PC-9 (cell line): ENCODE measurements around the gene MANBA. TPM values are rescaled to one million over a fixed set of nuclear protein-coding genes. Genes with fewer than 3 reads are reported as not detected.

ENCODE experiments used
- BruUV-seq: library from RNA; stranded (reverse); fragments of 400-500 nt; replicated peaks from 2 replicates; lab custom pipeline; 2021; lab: Mats Ljungman, UMichigan
- CTCF ChIA-PET: fragments of 300-600 bp; sonication (Branson Sonifier 250); formaldehyde crosslinking; loops from one replicate; lab custom pipeline; 2022; ENCODE audit warnings: antibody characterized with exemption; lab: Charles Lee
- POLR2A ChIA-PET: fragments of 300-600 bp; sonication (Branson Sonifier 250); formaldehyde crosslinking; loops from one replicate; lab custom pipeline; 2022; ENCODE audit warnings: antibody characterized with exemption; ENCODE audit not compliant: unreplicated experiment; lab: Charles Lee
- DNase-seq, 2 experiments: peaks; one replicate each; pipeline versions ENCODE4 v3.0.0 to v3.0.0-alpha.2; 2015 to 2022; ENCODE audit warnings: mixed read lengths in 1 of 2
- H2AFZ ChIP-seq: fragments of 200-600 bp; sonication (generic); 2 replicates; pipeline ENCODE4 v1.8.1; 2017; ENCODE audit warnings: antibody characterized with exemption
- H3F3A ChIP-seq: fragments of 200-600 bp; sonication (generic); 2 replicates; pipeline ENCODE4 v1.8.1; 2017; ENCODE audit warnings: antibody characterized with exemption, mild to moderate bottlenecking, low read depth; ENCODE audit not compliant: insufficient read depth
- H3K27ac ChIP-seq: fragments of 200-600 bp; sonication (generic); 2 replicates; pipeline ENCODE4 v1.6.1; 2016; ENCODE audit warnings: mixed run types
- H3K27me3 ChIP-seq: fragments of 200-600 bp; sonication (generic); 2 replicates; pipeline ENCODE4 v1.6.1; 2016; ENCODE audit warnings: low read depth, mixed run types; ENCODE audit not compliant: insufficient read depth
- H3K36me3 ChIP-seq: fragments of 200-600 bp; sonication (generic); 2 replicates; pipeline ENCODE4 v1.6.1; 2016; ENCODE audit warnings: low read depth, mixed run types
- H3K4me1 ChIP-seq: fragments of 200-600 bp; sonication (generic); replicated peaks from 2 replicates; pipeline ENCODE4 v1.6.1; 2016; ENCODE audit warnings: mixed run types; ENCODE audit not compliant: insufficient read depth
- H3K4me2 ChIP-seq: fragments of 200-600 bp; sonication (generic); 2 replicates; pipeline ENCODE4 v1.6.1; 2017; ENCODE audit warnings: mixed run types
- H3K4me3 ChIP-seq: fragments of 200-600 bp; sonication (generic); 2 replicates; pipeline ENCODE4 v1.6.1; 2016; ENCODE audit warnings: mixed run types
- H3K79me2 ChIP-seq: fragments of 200-600 bp; sonication (generic); 2 replicates; pipeline ENCODE4 v1.6.1; 2017; ENCODE audit warnings: low read depth, mixed run types
- H3K9me2 ChIP-seq: fragments of 200-600 bp; sonication (generic); 2 replicates; pipeline ENCODE4 v1.8.1; 2017; ENCODE audit warnings: mild to moderate bottlenecking; ENCODE audit not compliant: insufficient read depth
- H3K9me3 ChIP-seq: fragments of 200-600 bp; sonication (generic); 2 replicates; pipeline ENCODE4 v1.8.1; 2016; ENCODE audit warnings: low read depth; ENCODE audit not compliant: insufficient read depth
- H4K20me1 ChIP-seq: fragments of 200-600 bp; sonication (generic); 2 replicates; pipeline ENCODE4 v1.8.1; 2017; ENCODE audit not compliant: insufficient read depth
- EZH2 ChIP-seq: fragments of 200-600 bp; sonication (generic); IDR thresholded peaks from 2 replicates; pipeline ENCODE4 v1.8.0; 2017; ENCODE audit warnings: antibody characterized with exemption, low read depth
- intact Hi-C: fragments of 100-400 bp; cut with micrococcal nuclease; formaldehyde crosslinking; loops from one replicate; pipeline ENCODE4 v1.10.0; 2022; ENCODE audit not compliant: unreplicated experiment
- total RNA-seq: library from RNA; stranded (reverse); gene quantifications from 2 replicates; pipeline ENCODE4 v1.2.3, GENCODE V29; 2021
- TF ChIP-seq, protein P1 (sequence below): fragments of 200-600 bp; sonication (generic); conservative IDR thresholded peaks from 2 replicates; pipeline ENCODE4 v1.6.1; 2017; ENCODE audit warnings: mixed run types, antibody characterized with exemption, mild to moderate bottlenecking, moderate library complexity

The MANBA gene
- total RNA-seq, 1 experiment from 2014 or later, result 11.8 TPM

DNA sequence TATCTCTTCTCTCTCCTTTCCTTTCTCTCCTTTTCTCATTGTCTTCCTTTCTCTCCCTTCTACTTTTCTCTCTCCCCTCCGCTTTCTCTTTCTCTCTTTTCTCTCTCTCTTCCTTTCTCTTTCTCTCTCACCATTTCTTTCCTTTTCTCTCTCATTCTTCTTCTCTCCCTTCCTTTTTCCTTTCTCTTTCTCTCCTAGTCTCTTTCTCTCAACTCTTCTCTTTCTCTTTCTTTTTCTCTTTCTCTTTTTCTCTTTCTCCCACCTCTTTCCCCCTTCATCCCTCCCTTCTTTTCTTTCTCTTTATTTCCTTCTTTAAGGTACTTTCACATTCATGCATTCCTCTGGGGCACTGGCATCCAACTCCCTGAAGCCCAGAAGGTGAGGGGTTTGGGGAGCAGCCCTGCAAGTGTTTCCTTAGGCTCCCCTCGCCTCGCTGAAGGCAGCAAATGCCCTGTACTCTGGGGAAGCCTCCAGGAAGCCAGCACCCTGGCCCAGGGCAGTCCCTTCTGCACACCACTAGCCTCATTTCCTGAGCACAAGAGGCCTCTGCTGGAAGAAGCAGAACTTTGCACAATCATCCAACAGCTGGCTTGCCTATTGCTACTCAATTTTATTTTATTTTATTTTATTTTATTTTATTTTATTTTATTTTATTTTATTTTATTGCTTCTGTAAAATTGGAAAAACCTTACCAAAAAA is 135.4 kb downstream of the MANBA start:
- DNase-seq, result no peak
- H2AFZ ChIP-seq, result no peak overlapping the region
- no peak for TF ChIP-seq EZH2
- TF ChIP-seq, protein P1, sequence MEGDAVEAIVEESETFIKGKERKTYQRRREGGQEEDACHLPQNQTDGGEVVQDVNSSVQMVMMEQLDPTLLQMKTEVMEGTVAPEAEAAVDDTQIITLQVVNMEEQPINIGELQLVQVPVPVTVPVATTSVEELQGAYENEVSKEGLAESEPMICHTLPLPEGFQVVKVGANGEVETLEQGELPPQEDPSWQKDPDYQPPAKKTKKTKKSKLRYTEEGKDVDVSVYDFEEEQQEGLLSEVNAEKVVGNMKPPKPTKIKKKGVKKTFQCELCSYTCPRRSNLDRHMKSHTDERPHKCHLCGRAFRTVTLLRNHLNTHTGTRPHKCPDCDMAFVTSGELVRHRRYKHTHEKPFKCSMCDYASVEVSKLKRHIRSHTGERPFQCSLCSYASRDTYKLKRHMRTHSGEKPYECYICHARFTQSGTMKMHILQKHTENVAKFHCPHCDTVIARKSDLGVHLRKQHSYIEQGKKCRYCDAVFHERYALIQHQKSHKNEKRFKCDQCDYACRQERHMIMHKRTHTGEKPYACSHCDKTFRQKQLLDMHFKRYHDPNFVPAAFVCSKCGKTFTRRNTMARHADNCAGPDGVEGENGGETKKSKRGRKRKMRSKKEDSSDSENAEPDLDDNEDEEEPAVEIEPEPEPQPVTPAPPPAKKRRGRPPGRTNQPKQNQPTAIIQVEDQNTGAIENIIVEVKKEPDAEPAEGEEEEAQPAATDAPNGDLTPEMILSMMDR, result no peak

DNA sequence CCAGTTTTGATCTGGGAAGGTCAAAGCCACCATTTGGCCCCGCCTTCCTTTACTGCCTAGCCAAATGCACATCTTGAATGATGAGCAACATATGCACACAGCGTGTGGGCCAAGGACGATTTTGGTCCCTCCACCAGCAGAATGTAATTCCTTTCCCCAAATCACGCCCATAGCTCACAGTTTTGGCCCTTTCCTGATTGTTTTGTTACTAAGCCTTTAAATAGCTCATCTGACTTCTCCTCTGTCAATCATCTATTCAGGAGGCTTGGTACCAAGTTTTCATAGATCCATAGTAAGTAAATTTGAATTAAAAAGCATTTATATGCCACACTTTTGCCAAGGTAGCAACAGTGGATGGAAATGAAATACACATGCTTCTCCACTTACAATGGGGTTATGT is 136.3 kb downstream of the MANBA start:
- no peak overlapping the region for H3K27ac ChIP-seq

More for the DNA sequence above, 135.4 kb downstream of the MANBA start:
- H3K4me1 ChIP-seq, result peaks cover 44% of the 10 kb centered on the region
- POLR2A ChIA-PET, result no interaction called here
- no peak overlapping the region for H3K4me2 ChIP-seq
- no peaks in the 10 kb centered on the region for H3K9me3 ChIP-seq
- intact Hi-C loops, result loop anchor here (10.0 kb wide), 2 partner anchors 169 to 191 kb away; no protein-coding TSS in a partner anchor
- H3F3A ChIP-seq, result peaks cover 29% of the 10 kb centered on the region
- H4K20me1 ChIP-seq, result no peaks in the 10 kb centered on the region
- no TSS peak for BruUV-seq
- H3K27ac ChIP-seq, result no peak overlapping the region
- no peaks in the 10 kb centered on the region for H3K36me3 ChIP-seq
- H3K9me2 ChIP-seq, result no peaks in the 10 kb centered on the region
- H3K4me3 ChIP-seq, result no peak overlapping the region
- CTCF ChIA-PET, result no interaction called here
- H3K79me2 ChIP-seq, result no peaks in the 10 kb centered on the region
- H3K27me3 ChIP-seq, result no peaks in the 10 kb centered on the region

DNA sequence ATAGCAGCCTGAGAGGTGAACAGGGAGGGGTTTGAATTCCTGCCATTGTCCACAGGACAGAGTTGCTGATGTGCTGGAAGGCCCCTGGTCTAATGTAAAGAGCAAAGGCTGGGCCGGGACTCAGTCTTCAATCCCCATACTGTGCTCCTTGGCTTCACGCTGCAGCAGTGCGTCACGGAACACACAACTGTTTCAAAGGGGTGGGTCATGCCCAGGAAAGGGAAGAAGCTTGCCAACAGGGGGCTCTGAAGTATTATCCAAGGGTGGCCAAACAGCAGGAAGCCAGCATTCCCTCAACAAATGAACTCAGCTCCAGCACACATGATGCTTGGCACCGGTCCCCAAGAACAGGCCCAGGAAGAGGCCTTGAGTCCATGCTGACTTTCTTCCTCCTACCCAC is 137.1 kb downstream of the MANBA start:
- no peak overlapping the region for H3K27ac ChIP-seq
- no TSS peak for BruUV-seq
- peaks cover 30% of the 10 kb centered on the region for H3K4me1 ChIP-seq
- no peaks in the 10 kb centered on the region for H3K27me3 ChIP-seq
- TF ChIP-seq, protein P1, result no peak
- no peak for TF ChIP-seq EZH2
- ChIA-PET POLR2A (no interaction called here), CTCF (no interaction called here)
- H3K9me2 ChIP-seq, result no peaks in the 10 kb centered on the region
- intact Hi-C loops, result loop anchor here (5.0 to 10.0 kb wide), 5 partner anchors 171 to 469 kb away; partner anchors contain the start of gene UBE2D3
- no peaks in the 10 kb centered on the region for H3K79me2 ChIP-seq
- H3F3A ChIP-seq, result peaks cover 26% of the 10 kb centered on the region
- H3K4me2 ChIP-seq, result no peak overlapping the region
- no peak overlapping the region for H3K4me3 ChIP-seq
- no peaks in the 10 kb centered on the region for H3K36me3 ChIP-seq
- no peaks in the 10 kb centered on the region for H3K9me3 ChIP-seq
- no peaks in the 10 kb centered on the region for H4K20me1 ChIP-seq
- no peak for DNase-seq
- no peak overlapping the region for H2AFZ ChIP-seq

More for the DNA sequence above, 136.3 kb downstream of the MANBA start:
- H3K9me2 ChIP-seq, result no peaks in the 10 kb centered on the region
- no TSS peak for BruUV-seq
- H3K36me3 ChIP-seq, result no peaks in the 10 kb centered on the region
- ChIA-PET POLR2A (no interaction called here), CTCF (no interaction called here)
- H3F3A ChIP-seq, result peaks cover 30% of the 10 kb centered on the region
- DNase-seq, result no peak
- no peaks in the 10 kb centered on the region for H4K20me1 ChIP-seq
- no peak overlapping the region for H3K4me2 ChIP-seq
- no peak overlapping the region for H3K4me3 ChIP-seq
- intact Hi-C loops, result loop anchor here (5.0 to 10.0 kb wide), 5 partner anchors 170 to 468 kb away; partner anchors contain the start of gene UBE2D3
- H3K27me3 ChIP-seq, result no peaks in the 10 kb centered on the region
- peaks cover 39% of the 10 kb centered on the region for H3K4me1 ChIP-seq
- TF ChIP-seq, protein P1, result no peak
- no peak for TF ChIP-seq EZH2
- H2AFZ ChIP-seq, result no peak overlapping the region
- no peaks in the 10 kb centered on the region for H3K79me2 ChIP-seq
- no peaks in the 10 kb centered on the region for H3K9me3 ChIP-seq
